GM12801 (cell line): ENCODE results near the gene CAMK2N2.

ENCODE experiments used
- CTCF ChIP-seq: IDR thresholded peaks from one replicate; pipeline ENCODE4 v1.5.1; 2011; ENCODE audit warnings: control low read depth; ENCODE audit not compliant: insufficient read length; ENCODE audit errors: extremely low read depth

Gene CAMK2N2

GRCh38 chr3:184237211-184237610 is 24.1 kb downstream of the CAMK2N2 start:
- no peak for TF ChIP-seq CTCF

- no peak for TF ChIP-seq CTCF
Observed at GRCh38 chr3:184236636-184237035, 24.7 kb downstream of the CAMK2N2 start.

GRCh38 chr3:184236033-184236410 is 25.3 kb downstream of the CAMK2N2 start:
- no peak for TF ChIP-seq CTCF

GRCh38 chr3:184235381-184236032 is 25.8 kb downstream of the CAMK2N2 start:
- TF ChIP-seq CTCF: no peak

- no peak for TF ChIP-seq CTCF
Observed at GRCh38 chr3:184234671-184235380, 26.5 kb downstream of the CAMK2N2 start.

- TF ChIP-seq CTCF: no peak
Observed at GRCh38 chr3:184234224-184234623, 27.1 kb downstream of the CAMK2N2 start.

- TF ChIP-seq CTCF: no peak
Observed at GRCh38 chr3:184233127-184233843, 28.1 kb downstream of the CAMK2N2 start.
